22Rv1 (cell line): ENCODE measurements around the gene NAV2.

ENCODE experiments used
- ZFX ChIP-seq: fragments of 450-650 bp; IDR thresholded peaks from 2 replicates; pipeline ENCODE4 v1.6.1; 2017; ENCODE audit warnings: antibody characterized with exemption, borderline replicate concordance
- TF ChIP-seq, protein P1 (sequence below): fragments of 450-650 bp; IDR thresholded peaks from 2 replicates; pipeline ENCODE4 v1.5.1; 2017; ENCODE audit warnings: mild to moderate bottlenecking

DNA sequence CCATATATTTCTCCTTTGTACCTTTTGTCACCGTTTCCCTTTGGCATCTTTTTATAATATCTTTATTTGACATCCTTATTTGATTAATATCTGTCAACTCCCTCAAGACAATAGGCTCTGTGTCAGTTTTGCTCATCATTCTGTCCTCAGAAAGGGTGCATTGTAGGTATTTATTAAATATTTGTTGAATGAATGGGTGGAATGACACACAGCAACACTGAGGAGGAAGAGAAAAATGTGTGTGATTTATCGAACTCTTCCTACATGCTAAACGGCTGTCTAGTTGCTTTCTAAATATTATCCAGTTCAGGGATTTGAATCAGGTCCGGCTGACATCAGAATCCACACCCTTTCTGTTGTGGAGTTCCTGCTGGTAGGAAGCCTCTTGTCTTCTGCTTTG, 98.2 kb downstream of the NAV2 start:
- TF ChIP-seq, protein P1, sequence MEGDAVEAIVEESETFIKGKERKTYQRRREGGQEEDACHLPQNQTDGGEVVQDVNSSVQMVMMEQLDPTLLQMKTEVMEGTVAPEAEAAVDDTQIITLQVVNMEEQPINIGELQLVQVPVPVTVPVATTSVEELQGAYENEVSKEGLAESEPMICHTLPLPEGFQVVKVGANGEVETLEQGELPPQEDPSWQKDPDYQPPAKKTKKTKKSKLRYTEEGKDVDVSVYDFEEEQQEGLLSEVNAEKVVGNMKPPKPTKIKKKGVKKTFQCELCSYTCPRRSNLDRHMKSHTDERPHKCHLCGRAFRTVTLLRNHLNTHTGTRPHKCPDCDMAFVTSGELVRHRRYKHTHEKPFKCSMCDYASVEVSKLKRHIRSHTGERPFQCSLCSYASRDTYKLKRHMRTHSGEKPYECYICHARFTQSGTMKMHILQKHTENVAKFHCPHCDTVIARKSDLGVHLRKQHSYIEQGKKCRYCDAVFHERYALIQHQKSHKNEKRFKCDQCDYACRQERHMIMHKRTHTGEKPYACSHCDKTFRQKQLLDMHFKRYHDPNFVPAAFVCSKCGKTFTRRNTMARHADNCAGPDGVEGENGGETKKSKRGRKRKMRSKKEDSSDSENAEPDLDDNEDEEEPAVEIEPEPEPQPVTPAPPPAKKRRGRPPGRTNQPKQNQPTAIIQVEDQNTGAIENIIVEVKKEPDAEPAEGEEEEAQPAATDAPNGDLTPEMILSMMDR: no peak
- TF ChIP-seq ZFX: no peak
